Esophagus (tissue), 2 donors: ENCODE results near the gene MXI1. TPM values are rescaled to one million over a fixed set of nuclear protein-coding genes. Genes with fewer than 3 reads are reported as not detected.
"Not testable (repeated sequence)": the region's sequence is repeated elsewhere in the genome, so short reads cannot be mapped to it uniquely, and the experiment has no call there.

Source experiments
- H3K27ac ChIP-seq, 2 donors: one replicate each; pipeline ENCODE4 v1.5.1; 2013; ENCODE audit warnings: low read depth in 2 of 2, mild to moderate bottlenecking in 2 of 2, inconsistent platforms in 1 of 2, low read length in 1 of 2, moderate library complexity in 1 of 2
- H3K27me3 ChIP-seq, 2 donors: one replicate each; pipeline ENCODE4 v1.6.1; 2013; ENCODE audit warnings: low read length in 2 of 2, control low read depth in 1 of 2, mild to moderate bottlenecking in 1 of 2; ENCODE audit not compliant: insufficient read depth in 2 of 2, control insufficient read depth in 1 of 2
- H3K36me3 ChIP-seq, 2 donors: one replicate each; pipeline ENCODE4 v1.6.1; 2013; ENCODE audit warnings: low read length in 1 of 2; ENCODE audit not compliant: control insufficient read depth in 2 of 2, insufficient read depth in 2 of 2
- H3K4me1 ChIP-seq, 2 donors: one replicate each; pipeline ENCODE4 v1.6.1; 2013; ENCODE audit warnings: low read length in 1 of 2; ENCODE audit not compliant: control insufficient read depth in 2 of 2, insufficient read depth in 2 of 2
- H3K4me3 ChIP-seq, 2 donors: one replicate each; pipeline ENCODE4 v1.5.1; 2013; ENCODE audit warnings: low read length in 2 of 2, mild to moderate bottlenecking in 2 of 2, low read depth in 1 of 2, moderate library complexity in 1 of 2
- H3K9me3 ChIP-seq, 2 donors: one replicate each; pipeline ENCODE4 v1.6.1; 2013; ENCODE audit warnings: mild to moderate bottlenecking in 2 of 2, low read depth in 1 of 2, low read length in 1 of 2, moderate library complexity in 1 of 2; ENCODE audit not compliant: control insufficient read depth in 2 of 2, insufficient read depth in 1 of 2
- WGBS, 2 donors: extraction: QIAGEN DNeasy Blood & Tissue Kit; methylation state at CpG; one replicate each; pipeline ENCODE4 v1.1.7; 2013; 5-methylcytosine and 5-hydroxymethylcytosine counted together
- polyA plus RNA-seq, 2 donors: library from polyadenylated mRNA; stranded (reverse); fragments of 200-250 nt; gene quantifications; one replicate each; pipeline ENCODE4 v1.2.3, GENCODE V29; 2013
- donor health status: healthy with polysubstance abuse.
- donor health status: Bipolar disorder and iron deficiency.

The MXI1 gene
- polyA plus RNA-seq, 2 donors: 18.4 to 25.9 TPM

- not testable (repeated sequence) for H3K27me3 ChIP-seq, H3K27ac ChIP-seq, H3K4me1 ChIP-seq, H3K9me3 ChIP-seq, H3K36me3 ChIP-seq, H3K4me3 ChIP-seq
- WGBS, 2 donors: 96% methylated on average over 4 to 5 of the region's 5 CpGs
Observed at GRCh38 chr10:110247833-110248232, 40.4 kb downstream of the MXI1 start.

GRCh38 chr10:110249489-110249888, 42.1 kb downstream of the MXI1 start:
- H3K27ac ChIP-seq, H3K36me3 ChIP-seq, H3K4me3 ChIP-seq, H3K4me1 ChIP-seq, H3K9me3 ChIP-seq, H3K27me3 ChIP-seq: not testable (repeated sequence)
- 64 to 89% methylated on average over 1 of the region's 1 CpG for WGBS, 2 donors

GRCh38 chr10:110251392-110251791, 44.0 kb downstream of the MXI1 start:
- not testable (repeated sequence) for H3K27ac ChIP-seq, H3K4me3 ChIP-seq, H3K27me3 ChIP-seq, H3K4me1 ChIP-seq, H3K36me3 ChIP-seq, H3K9me3 ChIP-seq
- 90 to 95% methylated on average over 1 of the region's 1 CpG for WGBS, 2 donors

DNA sequence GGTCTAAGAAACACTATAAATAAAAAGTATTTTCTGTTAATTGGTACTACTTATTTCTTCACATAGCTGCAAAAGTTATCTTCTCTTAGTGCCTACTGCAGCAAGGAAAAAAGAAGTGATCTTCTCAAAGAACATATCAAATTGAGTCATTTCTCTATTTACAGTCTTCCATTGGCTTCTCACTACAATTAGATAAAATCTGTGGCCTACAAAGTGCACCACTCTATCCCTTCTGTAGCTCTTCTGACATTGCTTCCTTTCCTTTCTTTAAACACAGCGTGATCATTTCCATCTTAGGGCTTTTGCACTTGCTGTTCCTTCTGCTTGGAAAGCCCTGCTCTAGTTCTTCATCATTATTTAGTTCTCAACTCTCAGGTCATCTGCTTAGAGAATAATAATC, 44.7 kb downstream of the MXI1 start:
- Histone ChIP-seq H3K27me3 (no peaks in the 10 kb centered on the region), H3K9me3 (no peaks in the 10 kb centered on the region), H3K4me1 (no peaks in the 10 kb centered on the region), H3K36me3 (peaks cover 0 to 2% of the 10 kb centered on the region in 2 donors), H3K27ac (no peak overlapping the region), H3K4me3 (no peak overlapping the region)
- 84 to 93% methylated on average over 1 of the region's 1 CpG for WGBS, 2 donors

GRCh38 chr10:110254467-110254866, 47.1 kb downstream of the MXI1 start:
- Histone ChIP-seq H3K9me3 (no peaks in the 10 kb centered on the region), H3K4me3 (no peak overlapping the region), H3K36me3 (peaks cover 0 to 2% of the 10 kb centered on the region in 2 donors), H3K4me1 (no peaks in the 10 kb centered on the region), H3K27ac (no peak overlapping the region), H3K27me3 (no peaks in the 10 kb centered on the region)

DNA sequence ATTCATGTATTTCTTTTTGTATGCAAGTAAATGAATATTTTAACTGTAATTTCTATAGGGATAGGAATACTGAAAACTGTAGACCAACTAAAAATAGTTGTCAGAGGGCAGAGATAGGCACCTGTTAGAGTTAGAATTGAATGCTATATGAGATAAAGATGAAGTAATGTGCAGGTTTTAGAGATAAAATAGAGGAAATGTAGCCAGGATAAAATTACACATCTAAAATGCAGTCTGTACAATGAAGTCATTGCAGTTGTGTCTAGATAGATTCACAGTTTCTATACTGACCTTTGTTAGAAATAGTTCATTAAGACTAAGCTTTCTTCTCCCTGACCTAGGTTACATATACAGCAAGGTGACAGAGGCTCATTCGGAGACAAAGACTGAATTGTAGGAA, 51.1 kb downstream of the MXI1 start:
- H3K4me1 ChIP-seq: no peaks in the 10 kb centered on the region

GRCh38 chr10:110259317-110259716, 51.9 kb downstream of the MXI1 start:
- Histone ChIP-seq H3K27me3 (no peaks in the 10 kb centered on the region), H3K4me3 (no peak overlapping the region), H3K9me3 (no peaks in the 10 kb centered on the region), H3K4me1 (no peaks in the 10 kb centered on the region), H3K36me3 (no peaks in the 10 kb centered on the region), H3K27ac (no peak overlapping the region)

More for the DNA sequence above, 51.1 kb downstream of the MXI1 start:
- Histone ChIP-seq H3K27ac (no peak overlapping the region), H3K36me3 (no peaks in the 10 kb centered on the region), H3K4me3 (no peak overlapping the region), H3K27me3 (no peaks in the 10 kb centered on the region), H3K9me3 (no peaks in the 10 kb centered on the region)
- WGBS, 2 donors: 93 to 96% methylated on average over 1 of the region's 1 CpG

- Histone ChIP-seq H3K9me3 (no peaks in the 10 kb centered on the region), H3K4me3 (no peak overlapping the region), H3K36me3 (no peaks in the 10 kb centered on the region), H3K4me1 (no peaks in the 10 kb centered on the region), H3K27me3 (no peaks in the 10 kb centered on the region), H3K27ac (no peak overlapping the region)
- 64 to 81% methylated on average over 1 of the region's 1 CpG for whole genome bisulfite sequencing, 2 donors
Observed at GRCh38 chr10:110260746-110261477, 53.5 kb downstream of the MXI1 start.

DNA sequence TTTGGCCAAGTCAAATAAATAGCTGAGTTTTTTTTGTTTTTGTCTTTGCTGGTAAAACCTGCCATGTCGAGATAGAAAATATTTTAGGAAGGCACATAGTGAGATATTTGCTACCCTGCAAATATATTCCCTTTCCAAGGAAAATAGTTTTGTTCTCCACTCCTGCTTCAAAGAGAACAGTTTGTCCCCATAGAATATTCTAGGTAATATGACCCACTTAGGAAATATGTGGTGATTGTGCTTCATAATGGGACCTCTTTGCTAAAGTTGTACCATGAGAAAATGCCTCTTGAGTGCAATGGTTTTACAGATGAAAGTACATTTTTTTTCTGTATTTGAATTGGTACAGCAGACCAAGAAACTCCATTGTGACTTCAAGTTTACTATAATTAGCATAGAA, 55.8 kb downstream of the MXI1 start:
- 62 to 72% methylated on average over 1 of the region's 1 CpG for WGBS, 2 donors
- Histone ChIP-seq H3K27me3 (no peaks in the 10 kb centered on the region), H3K4me3 (no peak overlapping the region), H3K9me3 (no peaks in the 10 kb centered on the region), H3K27ac (no peak overlapping the region), H3K36me3 (no peaks in the 10 kb centered on the region), H3K4me1 (no peaks in the 10 kb centered on the region)

DNA sequence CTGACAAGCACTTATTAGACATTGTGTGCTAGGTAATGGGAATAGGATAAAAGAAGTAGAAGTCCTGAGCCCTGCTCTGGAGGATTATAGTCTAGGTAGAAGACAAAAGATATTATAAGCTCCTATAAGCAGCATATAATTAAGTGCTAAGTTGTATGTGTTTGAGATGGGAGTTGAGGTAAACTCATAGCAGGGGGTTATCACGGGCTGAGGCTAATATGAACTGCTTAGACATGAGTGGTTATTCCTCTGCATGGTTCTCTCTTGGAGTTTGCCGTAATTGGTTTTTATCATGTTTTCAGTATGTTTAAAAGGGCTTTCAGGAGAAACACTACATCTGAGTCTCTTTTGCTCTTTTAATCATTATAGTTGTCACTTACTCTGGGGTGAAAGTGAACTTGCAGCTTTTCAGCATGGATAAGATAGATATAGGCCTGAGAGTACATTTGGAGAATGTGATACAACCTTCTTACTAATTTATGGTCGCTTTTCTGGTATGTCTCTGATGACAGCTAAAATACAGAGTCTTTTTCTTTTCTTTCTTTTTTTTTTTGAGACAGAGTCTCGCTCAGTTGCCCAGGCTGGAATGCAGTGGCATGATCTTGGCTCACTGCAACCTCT, 58.3 kb downstream of the MXI1 start:
- Histone ChIP-seq H3K27me3 (no peaks in the 10 kb centered on the region), H3K4me3 (no peak overlapping the region), H3K9me3 (no peaks in the 10 kb centered on the region), H3K27ac (no peak overlapping the region), H3K36me3 (no peaks in the 10 kb centered on the region), H3K4me1 (no peaks in the 10 kb centered on the region)
- WGBS, 2 donors: 97 to 98% methylated on average over 4 of the region's 4 CpGs
